SK-N-MC (cell line): ENCODE results near the gene PRR27.

Source experiments
- DNase-seq: peaks from one replicate; pipeline ENCODE4 v3.0.0-alpha.2; 2011; ENCODE audit warnings: low read depth, low spot score
- H3K27ac ChIP-seq: fragments of 200-600 bp; sonication (generic); 2 replicates; pipeline ENCODE4 v1.5.1; 2016; ENCODE audit warnings: mixed run types
- H3K36me3 ChIP-seq: fragments of 200-600 bp; sonication (generic); 2 replicates; pipeline ENCODE4 v1.6.1; 2017; ENCODE audit warnings: antibody characterized with exemption, low read length, mixed read lengths; ENCODE audit not compliant: insufficient read depth
- H3K4me3 ChIP-seq: fragments of 200-600 bp; sonication (generic); 2 replicates; pipeline ENCODE4 v1.5.1; 2016
- H3K9ac ChIP-seq: fragments of 200-600 bp; sonication (generic); 2 replicates; pipeline ENCODE4 v1.8.0; 2017; ENCODE audit warnings: mixed run types, mixed read lengths; ENCODE audit not compliant: insufficient read length
- H3K9me3 ChIP-seq: fragments of 200-600 bp; sonication (generic); 2 replicates; pipeline ENCODE4 v1.6.1; 2017; ENCODE audit warnings: low read depth, mild to moderate bottlenecking, antibody characterized with exemption, low read length, moderate library complexity, mixed read lengths
- EZH2 ChIP-seq: fragments of 200-600 bp; sonication (generic); IDR thresholded peaks from one replicate; pipeline ENCODE4 v1.6.1; 2017; ENCODE audit warnings: antibody characterized with exemption
- FOXP2 ChIP-seq: optimal IDR thresholded peaks from 2 replicates; pipeline ENCODE3; 2011; ENCODE audit warnings: mild to moderate bottlenecking, moderate library complexity; ENCODE audit not compliant: insufficient read depth; ENCODE audit errors: extremely low read length, control extremely low read depth
- POLR2AphosphoS5 ChIP-seq: IDR thresholded peaks from 2 replicates; pipeline ENCODE4 v1.6.1; 2012; ENCODE audit warnings: mild to moderate bottlenecking, low read depth, low read length, borderline replicate concordance

Gene PRR27

GRCh38 chr4:70177090-70177489 lies 23.1 kb downstream of the PRR27 start:
- no peak for DNase-seq
- H3K9me3 ChIP-seq = no peaks in the 10 kb centered on the region
- no peak for TF ChIP-seq EZH2
- no peak for TF ChIP-seq FOXP2
- no peak for TF ChIP-seq POLR2AphosphoS5

GRCh38 chr4:70178075-70178660 lies 24.1 kb downstream of the PRR27 start:
- no peak for DNase-seq
- no peak overlapping the region for H3K27ac ChIP-seq
- TF ChIP-seq POLR2AphosphoS5 (no peak), FOXP2 (no peak), EZH2 (no peak)

More at GRCh38 chr4:70177090-70177489, 23.1 kb downstream of the PRR27 start:
- H3K4me3 ChIP-seq = no peak overlapping the region
- no peak overlapping the region for H3K9ac ChIP-seq
- H3K27ac ChIP-seq = no peak overlapping the region
- no peaks in the 10 kb centered on the region for H3K36me3 ChIP-seq

GRCh38 chr4:70179811-70180210 lies 25.8 kb downstream of the PRR27 start:
- Histone ChIP-seq H3K27ac (no peak overlapping the region), H3K36me3 (no peaks in the 10 kb centered on the region), H3K9me3 (no peaks in the 10 kb centered on the region), H3K4me3 (no peak overlapping the region), H3K9ac (no peak overlapping the region)
- TF ChIP-seq EZH2 = no peak
- TF ChIP-seq FOXP2 = no peak
- TF ChIP-seq POLR2AphosphoS5 = no peak
- DNase-seq = peak; percentile 12

More at GRCh38 chr4:70178075-70178660, 24.1 kb downstream of the PRR27 start:
- no peak overlapping the region for H3K9ac ChIP-seq
- H3K9me3 ChIP-seq = no peaks in the 10 kb centered on the region
- no peak overlapping the region for H3K4me3 ChIP-seq
- H3K36me3 ChIP-seq = no peaks in the 10 kb centered on the region

- H3K9ac ChIP-seq = no peak overlapping the region
- H3K9me3 ChIP-seq = no peaks in the 10 kb centered on the region
- TF ChIP-seq EZH2 (no peak), FOXP2 (no peak), POLR2AphosphoS5 (no peak)
These were observed 27.8 kb downstream of the PRR27 start for GRCh38 chr4:70181864-70182263.

GRCh38 chr4:70182517-70183167 lies 28.6 kb downstream of the PRR27 start:
- TF ChIP-seq FOXP2 (no peak), POLR2AphosphoS5 (no peak), EZH2 (no peak)

More at GRCh38 chr4:70181864-70182263, 27.8 kb downstream of the PRR27 start:
- Histone ChIP-seq H3K4me3 (no peak overlapping the region), H3K36me3 (no peaks in the 10 kb centered on the region), H3K27ac (no peak overlapping the region)
- DNase-seq = no peak

GRCh38 chr4:70183168-70183939 lies 29.3 kb downstream of the PRR27 start:
- no peak overlapping the region for H3K4me3 ChIP-seq
- no peaks in the 10 kb centered on the region for H3K36me3 ChIP-seq
- DNase-seq = peak; percentile 61
- H3K27ac ChIP-seq = no peak overlapping the region
- no peaks in the 10 kb centered on the region for H3K9me3 ChIP-seq
- no peak overlapping the region for H3K9ac ChIP-seq
- TF ChIP-seq POLR2AphosphoS5 (no peak), EZH2 (no peak), FOXP2 (no peak)

More at GRCh38 chr4:70182517-70183167, 28.6 kb downstream of the PRR27 start:
- Histone ChIP-seq H3K9ac (no peak overlapping the region), H3K9me3 (no peaks in the 10 kb centered on the region), H3K36me3 (no peaks in the 10 kb centered on the region), H3K27ac (no peak overlapping the region), H3K4me3 (no peak overlapping the region)
- no peak for DNase-seq

- no peak for TF ChIP-seq EZH2
- TF ChIP-seq POLR2AphosphoS5 = no peak
- TF ChIP-seq FOXP2 = no peak
- DNase-seq = no peak
- no peaks in the 10 kb centered on the region for H3K9me3 ChIP-seq
- no peaks in the 10 kb centered on the region for H3K36me3 ChIP-seq
- H3K9ac ChIP-seq = no peak overlapping the region
- H3K27ac ChIP-seq = no peak overlapping the region
- no peak overlapping the region for H3K4me3 ChIP-seq
These were observed 29.9 kb downstream of the PRR27 start for GRCh38 chr4:70183940-70184246.

- no peaks in the 10 kb centered on the region for H3K9me3 ChIP-seq
- H3K27ac ChIP-seq = no peak overlapping the region
- TF ChIP-seq POLR2AphosphoS5 = no peak
- no peak for TF ChIP-seq EZH2
- no peak for TF ChIP-seq FOXP2
These were observed 33.2 kb downstream of the PRR27 start for GRCh38 chr4:70187216-70187615.

More at GRCh38 chr4:70187216-70187615, 33.2 kb downstream of the PRR27 start:
- no peak overlapping the region for H3K4me3 ChIP-seq
- peak; percentile 8 for DNase-seq
- no peaks in the 10 kb centered on the region for H3K36me3 ChIP-seq
- H3K9ac ChIP-seq = no peak overlapping the region
